HG03196 (cell line): ENCODE data around the gene MSGN1.

Source experiments
- ATAC-seq: cut with Tn5 transposase; IDR thresholded peaks from one replicate; pipeline ENCODE4 v1.9.1; 2021; ENCODE audit not compliant: unreplicated experiment

Gene MSGN1

GRCh38 chr2:17816396-17817245, at the start of gene MSGN1:
Gene MSGN1, plus strand, starts transcription at chr2:17816460. Its CDS starts 59 bp downstream, at chr2:17816519.
- ATAC-seq, result no peak

DNA sequence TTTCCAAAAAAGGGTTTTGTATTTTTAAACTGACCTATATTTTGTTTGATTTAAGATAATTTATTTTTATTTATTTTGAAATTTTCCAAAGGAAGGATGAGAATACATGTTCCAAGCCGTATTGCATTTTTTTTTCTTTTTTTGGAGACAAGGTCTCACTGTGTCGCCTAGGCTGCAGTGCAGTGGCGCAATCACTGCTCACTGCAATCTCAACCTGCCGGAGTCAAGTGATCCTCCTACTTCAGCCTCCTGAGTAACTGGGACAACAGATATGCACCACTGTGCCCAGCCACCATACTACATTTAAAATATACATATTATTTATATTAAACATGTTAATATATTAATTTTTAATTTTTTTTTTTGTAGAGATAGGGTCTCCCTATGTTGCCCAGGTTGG, 47.4 kb upstream of the MSGN1 start:
- ATAC-seq, result no peak

DNA sequence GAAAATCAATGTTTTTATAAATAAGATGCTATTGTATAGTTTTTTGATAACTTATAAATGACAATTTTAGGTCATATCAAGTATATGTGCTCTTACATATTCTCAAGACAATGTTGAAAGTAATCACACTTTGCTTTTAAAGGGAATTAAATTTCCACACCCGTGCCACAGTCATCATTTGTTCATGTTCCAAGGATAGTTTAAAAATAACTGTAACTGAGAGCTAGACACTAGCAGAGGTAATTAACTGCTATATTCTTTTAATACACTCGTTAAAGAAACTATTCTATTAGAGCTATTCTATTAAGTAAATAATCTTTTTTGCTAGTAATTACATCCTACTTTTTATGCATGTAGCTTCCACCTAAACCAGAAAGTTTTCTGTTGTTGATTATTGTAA, 44.3 kb upstream of the MSGN1 start:
- no peak for ATAC-seq

- no peak for ATAC-seq
Observed at GRCh38 chr2:17772532-17772931, 43.7 kb upstream of the MSGN1 start.

DNA sequence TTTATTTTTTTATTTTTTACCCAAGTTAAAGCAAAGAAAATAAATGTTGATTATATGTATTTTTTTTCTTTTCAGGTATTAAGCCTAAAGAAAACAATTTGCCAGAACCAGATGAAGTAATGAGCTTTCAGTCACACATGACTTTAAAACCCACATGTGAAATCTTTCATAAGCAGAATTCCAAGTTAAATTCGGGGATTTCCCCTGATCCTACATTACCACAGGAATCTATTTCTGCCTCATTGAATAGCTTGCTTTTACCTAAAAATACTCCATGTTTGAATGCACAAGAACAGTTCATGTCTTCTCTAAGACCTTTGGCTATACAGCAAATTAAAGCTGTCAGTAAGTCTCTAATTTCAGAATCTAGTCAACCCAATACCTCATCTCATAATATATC, 35.7 kb upstream of the MSGN1 start:
- ATAC-seq, result no peak

- no peak for ATAC-seq
Observed at GRCh38 chr2:17781482-17781881, 34.8 kb upstream of the MSGN1 start.

DNA sequence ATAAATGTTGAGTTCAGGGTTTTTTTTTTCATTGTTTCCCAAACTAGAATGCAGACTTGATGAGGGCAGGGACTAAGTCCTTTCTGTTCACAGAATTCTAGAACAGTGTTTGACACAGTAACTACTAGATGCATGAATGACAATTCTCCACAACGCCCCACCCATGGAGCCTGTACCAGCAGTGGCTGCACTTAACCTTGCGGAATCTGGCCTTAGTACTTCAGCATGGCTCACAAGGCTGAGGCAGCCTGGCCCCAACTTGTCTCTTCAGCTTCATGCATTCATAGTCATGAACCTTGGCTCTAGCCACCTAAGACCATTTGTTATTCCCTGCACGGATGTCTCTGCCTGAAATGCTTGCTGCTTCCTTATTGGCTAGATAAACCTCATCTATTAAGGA, 29.5 kb upstream of the MSGN1 start:
- ATAC-seq, result no peak

DNA sequence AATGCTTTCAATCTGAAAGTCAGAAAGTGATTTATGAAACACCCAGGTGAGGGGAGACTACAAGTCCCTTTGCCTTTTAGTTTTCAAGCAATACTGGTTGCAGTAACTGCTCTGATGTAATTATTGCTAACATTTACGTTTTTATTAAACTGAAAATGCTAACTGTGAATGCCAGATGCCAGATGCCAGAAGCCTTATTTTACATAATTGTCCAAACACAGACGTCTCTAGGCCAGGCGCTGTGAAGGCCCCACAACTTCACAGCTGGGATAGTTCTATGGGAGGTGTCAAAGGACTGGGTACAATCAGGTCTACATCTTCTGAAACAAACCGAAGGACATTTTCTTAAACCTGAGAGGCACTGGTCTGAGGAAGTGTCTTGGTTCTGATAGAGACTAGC, 27.5 kb upstream of the MSGN1 start:
- no peak for ATAC-seq

GRCh38 chr2:17790536-17790935, 25.7 kb upstream of the MSGN1 start:
- ATAC-seq, result no peak

- no peak for ATAC-seq
Observed at GRCh38 chr2:17791121-17791816, 25.0 kb upstream of the MSGN1 start.

- ATAC-seq, result no peak
Observed at GRCh38 chr2:17791817-17792130, 24.5 kb upstream of the MSGN1 start.

DNA sequence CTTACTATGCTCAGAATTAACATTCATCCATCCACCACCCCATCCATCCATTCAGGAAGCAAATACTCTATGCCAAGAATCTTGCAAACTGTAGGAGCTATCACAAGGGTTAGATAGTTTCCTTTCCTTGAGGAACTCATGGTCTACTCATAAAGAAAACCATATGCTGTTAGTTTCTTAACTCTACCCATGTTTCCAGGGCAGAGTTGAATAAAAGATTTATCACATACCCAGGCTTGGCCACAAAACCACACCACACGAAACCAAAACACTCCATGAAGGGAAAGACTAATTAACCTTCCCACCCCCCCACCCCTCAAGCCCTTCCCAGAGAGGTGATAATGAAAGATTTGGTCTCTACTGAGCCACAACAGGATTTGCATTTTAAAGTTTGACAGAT, 23.7 kb upstream of the MSGN1 start:
- ATAC-seq, result peak; percentile 60

- no peak for ATAC-seq
Observed at GRCh38 chr2:17793296-17793695, 23.0 kb upstream of the MSGN1 start.

- ATAC-seq, result no peak
Observed at GRCh38 chr2:17793803-17794354, 22.4 kb upstream of the MSGN1 start.

DNA sequence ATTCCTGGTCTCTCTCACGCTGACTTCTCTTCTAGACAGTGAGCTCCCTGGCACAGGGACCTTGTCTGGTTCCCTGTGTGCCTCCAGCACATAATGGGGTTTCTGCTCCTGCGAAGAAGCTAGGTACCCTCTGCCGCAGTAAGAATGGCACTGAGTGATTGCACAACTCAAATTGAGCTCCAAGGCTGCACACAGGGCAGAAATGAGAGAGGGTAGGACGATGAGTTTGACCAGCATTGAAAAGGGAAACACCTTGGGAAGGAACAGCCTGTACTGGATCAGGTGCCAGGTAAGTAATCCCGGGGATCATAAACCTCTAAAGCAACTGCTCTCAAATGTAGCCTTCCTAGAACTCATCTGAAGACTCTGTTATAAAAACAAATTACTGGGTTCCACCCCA, 21.0 kb upstream of the MSGN1 start:
- no peak for ATAC-seq

- no peak for ATAC-seq
Observed at GRCh38 chr2:17798338-17798737, 17.9 kb upstream of the MSGN1 start.

DNA sequence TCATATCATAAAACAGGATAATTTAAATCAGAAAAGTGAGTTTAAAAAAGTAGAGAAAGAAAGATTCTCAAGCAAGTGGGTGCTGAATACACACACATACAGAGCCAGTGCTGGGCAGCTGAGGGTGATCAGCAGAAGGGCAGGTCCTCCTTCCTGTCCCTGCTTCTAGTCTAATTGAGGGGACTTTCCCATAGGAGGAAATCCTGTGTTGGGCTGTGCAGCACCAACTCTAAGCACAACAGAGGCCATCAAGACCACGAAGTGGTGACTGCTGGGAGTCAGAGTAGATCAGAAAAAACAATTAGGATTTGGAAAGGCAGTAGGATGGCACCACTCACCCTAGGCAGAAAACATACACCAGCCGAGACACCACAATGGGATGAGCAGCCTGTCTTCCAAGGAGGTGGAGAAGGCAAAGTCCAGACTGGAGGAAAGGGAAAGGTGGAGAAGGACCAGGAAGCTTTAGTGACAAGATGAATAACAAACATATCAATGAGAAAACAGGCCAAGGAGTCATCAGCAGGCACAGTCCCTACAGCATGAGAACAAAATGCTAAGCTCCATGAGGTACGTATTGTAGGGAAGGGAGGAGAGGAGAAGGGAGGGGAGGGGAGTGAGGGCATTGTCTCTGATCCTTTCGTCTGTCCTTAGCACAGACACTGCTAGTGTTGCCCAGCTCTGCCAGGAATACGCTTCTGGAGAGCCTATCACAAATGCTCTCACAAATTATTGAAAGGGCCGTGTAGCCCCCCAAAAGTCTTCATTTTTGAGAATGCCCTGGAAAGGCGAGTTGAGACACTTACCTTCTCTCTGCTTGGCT, 16.7 kb upstream of the MSGN1 start:
- no peak for ATAC-seq

DNA sequence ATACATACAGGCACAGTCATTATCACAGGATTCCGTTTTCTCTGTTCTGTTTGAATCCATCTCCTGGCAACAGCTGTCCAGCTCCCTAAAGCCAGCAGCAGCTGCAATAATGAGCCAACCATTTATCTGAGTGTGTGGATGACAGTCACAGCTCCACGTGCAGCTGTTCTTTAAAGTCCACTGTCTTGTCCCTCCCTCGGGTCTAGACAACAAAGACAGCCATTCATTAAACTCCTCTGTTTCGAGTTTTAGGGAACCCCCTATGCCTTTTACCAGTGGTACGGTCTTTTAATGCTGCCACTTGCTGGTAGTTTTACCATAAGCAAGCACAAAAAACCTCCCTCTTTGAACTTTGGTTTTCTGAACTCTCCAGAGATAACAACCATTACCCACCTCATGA, 16.0 kb upstream of the MSGN1 start:
- no peak for ATAC-seq

- no peak for ATAC-seq
Observed at GRCh38 chr2:17800693-17801458, 15.4 kb upstream of the MSGN1 start.

DNA sequence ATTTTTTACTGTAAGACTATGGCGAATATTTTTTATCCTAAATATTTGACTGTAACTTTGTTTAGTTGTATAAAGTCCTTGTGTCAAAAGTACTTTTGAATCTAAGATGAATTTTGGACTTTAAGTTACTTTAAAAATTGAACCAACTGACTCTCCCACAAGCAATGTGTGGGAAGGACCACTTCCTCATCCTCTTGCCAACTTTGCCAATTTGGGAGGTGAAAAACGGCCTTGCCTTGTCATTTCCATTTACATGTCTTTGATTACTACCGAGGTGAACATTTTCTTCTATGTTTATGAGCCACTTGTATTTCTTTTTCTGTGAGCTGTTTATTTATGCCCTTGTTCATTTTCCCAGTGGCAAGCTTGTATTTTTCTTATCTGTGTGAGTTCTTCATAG, 12.8 kb upstream of the MSGN1 start:
- ATAC-seq, result no peak

- ATAC-seq, result peak; percentile 42
Observed at GRCh38 chr2:17804358-17804757, 11.9 kb upstream of the MSGN1 start.
